Ectodermal cell (in vitro differentiated cells): ENCODE results near the gene SGIP1.
"Not testable (repeated sequence)": the region's sequence is repeated elsewhere in the genome, so short reads cannot be mapped to it uniquely, and the experiment has no call there.

ENCODE experiments used
- H3K27ac ChIP-seq: 2 replicates; pipeline ENCODE4 v1.7.0; 2013; ENCODE audit warnings: mild to moderate bottlenecking, low read depth, low read length; ENCODE audit not compliant: insufficient read depth, poor library complexity, severe bottlenecking
- H3K27me3 ChIP-seq: 2 replicates; pipeline ENCODE4 v1.7.0; 2013; ENCODE audit warnings: mild to moderate bottlenecking, low read length; ENCODE audit not compliant: insufficient read depth, control insufficient read depth, poor library complexity, severe bottlenecking
- H3K36me3 ChIP-seq: one replicate; pipeline ENCODE4 v1.7.0; 2013; ENCODE audit warnings: low read length; ENCODE audit not compliant: control insufficient read depth, insufficient read depth
- H3K4me1 ChIP-seq: one replicate; pipeline ENCODE4 v1.7.0; 2013; ENCODE audit warnings: low read length; ENCODE audit not compliant: control insufficient read depth, insufficient read depth
- H3K4me3 ChIP-seq: 2 replicates; pipeline ENCODE4 v1.7.0; 2013; ENCODE audit warnings: low read depth, low read length, control low read depth; ENCODE audit not compliant: insufficient read depth
- H3K9me3 ChIP-seq: 2 replicates; pipeline ENCODE4 v1.7.0; 2013; ENCODE audit warnings: mild to moderate bottlenecking, low read length, moderate library complexity; ENCODE audit not compliant: control insufficient read depth
- WGBS, 2 experiments: methylation state at CpG; one replicate each; pipeline ENCODE4 v1.1.7; 2013; ENCODE audit warnings: missing lambda C conversion rate in 2 of 2; 5-methylcytosine and 5-hydroxymethylcytosine counted together

The SGIP1 gene

DNA sequence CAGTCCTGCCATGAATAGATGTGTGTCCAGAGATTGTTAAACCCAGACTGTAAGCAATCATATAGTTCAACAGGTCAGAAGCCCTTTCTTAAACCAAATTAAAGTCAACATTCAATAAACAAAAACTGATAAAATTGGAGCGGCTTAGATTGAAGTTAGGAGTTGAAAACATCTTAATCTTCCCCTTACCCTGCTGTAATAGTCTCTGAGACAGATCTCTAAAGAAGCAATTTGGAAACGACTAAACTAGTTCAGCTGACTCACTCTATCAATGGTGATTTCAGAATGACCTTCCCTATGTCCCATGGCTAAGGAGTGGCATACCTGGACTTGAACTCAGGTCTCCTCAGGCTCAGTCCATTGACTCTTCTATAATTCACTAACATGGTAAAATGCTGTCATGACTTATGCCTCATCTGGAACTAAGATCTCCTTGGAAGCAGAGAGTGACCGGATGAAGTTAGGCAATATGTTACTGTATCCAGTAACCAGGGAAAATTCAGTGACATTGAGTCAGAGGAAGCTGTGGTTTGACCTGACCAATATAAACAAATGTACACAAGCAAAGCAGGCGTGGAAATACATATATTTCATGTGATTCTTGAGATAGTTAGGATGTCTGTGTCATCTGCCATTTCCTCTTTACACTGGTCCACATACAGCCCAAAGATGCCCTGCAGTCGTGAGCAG, 30.1 kb downstream of the SGIP1 start:
- no peak overlapping the region for H3K4me3 ChIP-seq
- no peaks in the 10 kb centered on the region for H3K4me1 ChIP-seq
- no peak overlapping the region for H3K27ac ChIP-seq
- 80 to 82% methylated on average over 4 of the region's 5 CpGs for WGBS, 2 experiments
- no peaks in the 10 kb centered on the region for H3K9me3 ChIP-seq
- no peaks in the 10 kb centered on the region for H3K27me3 ChIP-seq
- no peaks in the 10 kb centered on the region for H3K36me3 ChIP-seq

DNA sequence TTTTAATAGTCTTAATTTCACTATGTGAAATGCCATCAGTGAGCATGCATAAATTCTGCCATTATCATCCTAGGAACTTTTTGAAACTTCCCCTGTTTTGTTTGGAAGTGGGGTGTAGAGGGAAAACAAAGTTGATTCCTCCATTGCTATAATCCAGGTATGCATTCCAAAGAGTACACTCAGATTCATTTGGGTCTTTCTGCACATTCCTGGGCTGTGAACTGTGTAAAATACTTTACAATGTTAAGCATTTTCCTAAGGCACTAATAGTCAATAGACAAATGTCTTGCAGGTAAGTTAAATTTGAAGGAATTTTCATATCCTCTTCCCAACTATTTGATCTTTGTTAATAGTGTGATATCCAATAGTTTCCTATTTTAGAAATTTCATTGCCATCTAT, 36.2 kb downstream of the SGIP1 start:
- no peaks in the 10 kb centered on the region for H3K36me3 ChIP-seq
- H3K4me1 ChIP-seq, result no peaks in the 10 kb centered on the region
- H3K27me3 ChIP-seq, result no peaks in the 10 kb centered on the region
- no peaks in the 10 kb centered on the region for H3K9me3 ChIP-seq
- H3K27ac ChIP-seq, result no peak overlapping the region
- no peak overlapping the region for H3K4me3 ChIP-seq

DNA sequence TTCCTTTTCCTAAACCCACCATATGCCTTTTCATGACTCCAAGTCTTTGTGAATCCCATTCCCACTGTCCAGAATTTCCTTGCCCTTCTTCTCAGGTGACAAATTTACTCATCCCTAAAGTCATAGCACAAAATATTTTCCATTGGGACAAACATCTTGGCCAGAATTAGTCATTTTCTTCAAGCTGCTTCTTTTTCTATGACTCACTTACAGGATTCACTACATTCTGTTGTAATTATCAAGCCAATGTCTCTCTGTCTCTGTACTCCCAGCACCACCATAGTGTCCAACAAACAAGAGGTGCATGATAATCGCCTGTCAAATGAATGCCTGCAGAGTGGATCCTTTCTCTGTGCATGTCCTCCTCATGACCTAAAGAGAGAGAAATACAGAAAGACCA, 37.8 kb downstream of the SGIP1 start:
- Histone ChIP-seq H3K9me3 (no peaks in the 10 kb centered on the region), H3K27ac (no peak overlapping the region), H3K36me3 (no peaks in the 10 kb centered on the region), H3K4me1 (no peaks in the 10 kb centered on the region), H3K27me3 (no peaks in the 10 kb centered on the region), H3K4me3 (no peak overlapping the region)
- WGBS, 2 experiments, result 75 to 89% methylated on average over 1 of the region's 1 CpG

DNA sequence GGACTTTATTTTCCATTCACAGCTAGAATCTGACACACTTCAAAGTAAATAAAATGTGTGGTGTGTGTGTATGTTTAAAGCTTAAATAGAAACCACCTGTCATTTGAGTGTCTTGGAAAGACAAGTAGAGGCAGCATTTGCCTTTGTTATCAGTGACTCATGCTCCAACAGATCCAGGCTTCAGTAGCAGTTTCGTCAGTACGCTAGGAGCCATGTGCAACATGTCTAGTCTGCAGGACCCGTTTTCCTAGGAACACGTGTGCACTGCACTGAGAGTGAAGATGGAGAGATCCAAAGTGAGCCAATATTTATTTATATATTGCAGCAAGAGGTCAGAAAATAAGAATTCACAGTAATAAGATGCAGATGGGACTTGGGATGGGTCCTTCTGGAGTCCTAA, 41.8 kb downstream of the SGIP1 start:
- no peak overlapping the region for H3K27ac ChIP-seq

DNA sequence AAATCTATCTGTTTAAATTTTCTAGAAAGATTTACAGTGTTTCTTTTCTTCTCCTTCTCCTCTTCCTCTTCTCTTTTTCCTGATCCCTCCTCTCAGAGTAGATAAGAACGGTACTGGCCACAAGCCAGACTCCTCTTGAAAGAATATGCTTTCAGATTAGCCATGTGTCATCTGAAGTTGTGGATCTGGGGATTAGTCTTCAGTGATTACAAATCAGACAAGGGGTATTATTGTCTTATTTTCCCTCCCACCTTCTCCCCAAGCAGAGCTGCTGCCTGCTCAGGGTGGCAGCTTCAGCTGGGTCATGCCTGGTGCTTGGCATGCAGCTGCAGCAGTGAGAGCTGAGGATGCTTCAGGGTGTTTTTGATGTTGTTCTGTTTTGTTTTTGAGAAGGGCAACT, 42.7 kb downstream of the SGIP1 start:
- H3K4me1 ChIP-seq, result no peaks in the 10 kb centered on the region
- no peaks in the 10 kb centered on the region for H3K27me3 ChIP-seq
- no peak overlapping the region for H3K4me3 ChIP-seq
- H3K9me3 ChIP-seq, result no peaks in the 10 kb centered on the region
- H3K27ac ChIP-seq, result no peak overlapping the region
- WGBS, 2 experiments, result 100% methylated on average over 1 of the region's 1 CpG
- no peaks in the 10 kb centered on the region for H3K36me3 ChIP-seq

More for the DNA sequence above, 41.8 kb downstream of the SGIP1 start:
- Histone ChIP-seq H3K36me3 (no peaks in the 10 kb centered on the region), H3K4me3 (no peak overlapping the region), H3K27me3 (no peaks in the 10 kb centered on the region), H3K9me3 (no peaks in the 10 kb centered on the region), H3K4me1 (no peaks in the 10 kb centered on the region)
- WGBS, 2 experiments, result 89 to 96% methylated on average over 4 of the region's 4 CpGs

DNA sequence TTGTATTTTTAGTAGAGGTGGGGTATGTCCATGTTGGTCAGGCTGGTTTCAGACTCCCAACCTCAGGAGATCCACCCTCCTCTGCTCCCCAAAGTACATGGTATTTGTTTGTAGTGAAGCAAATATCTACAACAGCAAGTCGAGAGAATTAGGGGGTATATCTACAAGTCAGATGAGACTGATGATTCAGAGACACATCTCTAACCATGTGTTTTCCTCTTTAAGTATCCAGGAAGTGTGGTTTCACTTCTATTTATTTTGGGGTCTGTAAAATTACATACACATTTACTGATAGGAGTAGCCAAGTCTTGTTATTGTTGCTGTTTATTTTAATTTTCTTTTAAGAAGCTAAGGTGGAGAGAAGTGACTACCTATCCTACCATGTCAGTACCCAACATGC, 44.9 kb downstream of the SGIP1 start:
- no peaks in the 10 kb centered on the region for H3K9me3 ChIP-seq
- H3K4me1 ChIP-seq, result no peaks in the 10 kb centered on the region
- WGBS, 2 experiments, result 71% methylated on average over 1 of the region's 1 CpG; no CpG with 5 or more reads in 1 of the 2 experiments
- no peaks in the 10 kb centered on the region for H3K27me3 ChIP-seq
- no peaks in the 10 kb centered on the region for H3K36me3 ChIP-seq
- no peak overlapping the region for H3K4me3 ChIP-seq
- H3K27ac ChIP-seq, result no peak overlapping the region

DNA sequence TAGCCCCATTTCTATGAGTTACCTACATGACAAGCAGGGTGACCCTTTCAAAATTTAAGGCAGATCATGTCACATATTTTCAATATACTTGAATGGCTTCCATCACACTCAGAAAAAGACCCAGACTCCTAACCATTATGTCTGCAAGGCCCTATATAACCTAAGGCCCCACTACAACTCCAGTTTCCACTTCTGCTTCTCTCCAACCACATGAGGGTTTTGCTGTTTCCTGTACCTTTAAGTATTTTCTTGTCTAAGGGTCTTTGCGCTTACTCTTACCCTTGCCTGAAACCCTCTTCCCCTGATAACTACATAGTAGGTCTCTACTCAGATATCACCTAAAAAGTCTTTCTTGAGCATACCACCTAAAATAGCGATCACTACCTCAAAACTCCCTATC, 46.1 kb downstream of the SGIP1 start:
- Histone ChIP-seq H3K4me3 (no peak overlapping the region), H3K4me1 (no peaks in the 10 kb centered on the region), H3K36me3 (no peaks in the 10 kb centered on the region), H3K9me3 (no peaks in the 10 kb centered on the region), H3K27ac (no peak overlapping the region), H3K27me3 (no peaks in the 10 kb centered on the region)
- WGBS, 2 experiments, result 89 to 92% methylated on average over 2 of the region's 2 CpGs

DNA sequence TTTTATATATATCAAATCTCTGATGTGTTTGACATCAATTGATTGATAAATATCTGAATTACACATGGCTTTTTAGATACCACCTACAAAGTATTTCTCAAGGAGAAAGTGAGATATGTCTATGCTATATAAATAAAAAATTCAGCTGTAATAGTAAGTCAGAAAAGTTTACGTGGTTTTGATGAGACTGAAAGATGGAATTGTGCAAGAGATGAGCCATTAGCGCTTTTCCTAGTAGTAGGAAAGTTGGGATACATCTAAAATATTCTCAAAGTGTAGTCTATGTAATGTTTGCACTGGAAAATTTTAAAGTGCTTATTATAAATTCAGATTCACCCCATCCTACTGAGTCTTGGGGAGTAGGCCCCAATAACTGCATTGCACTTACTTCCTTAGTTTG, 49.1 kb downstream of the SGIP1 start:
- H3K27ac ChIP-seq, result no peak overlapping the region
- H3K4me3 ChIP-seq, result no peak overlapping the region
- H3K4me1 ChIP-seq, result no peaks in the 10 kb centered on the region
- no peaks in the 10 kb centered on the region for H3K36me3 ChIP-seq
- WGBS, 2 experiments, result 91 to 100% methylated on average over 2 of the region's 2 CpGs
- H3K27me3 ChIP-seq, result no peaks in the 10 kb centered on the region
- no peaks in the 10 kb centered on the region for H3K9me3 ChIP-seq

DNA sequence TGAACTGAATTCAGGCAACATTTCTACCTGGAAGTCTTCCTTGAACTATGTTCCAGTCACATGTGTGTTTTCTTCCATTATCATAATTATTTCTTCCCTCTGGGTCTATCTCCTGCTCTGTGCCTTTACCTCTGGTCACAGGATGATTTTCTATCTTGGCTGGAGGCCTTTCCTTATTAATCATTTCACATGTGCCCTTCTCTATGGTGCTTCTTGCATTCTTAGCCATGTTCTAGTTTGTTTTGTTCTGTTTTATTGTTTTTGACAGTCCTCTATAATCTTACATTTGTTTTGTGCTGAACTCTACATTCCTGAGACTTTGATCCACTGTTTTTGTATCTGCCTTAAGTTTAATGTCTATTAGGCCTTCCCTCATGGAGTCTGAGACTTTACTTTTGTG, 51.0 kb downstream of the SGIP1 start:
- no peak overlapping the region for H3K27ac ChIP-seq
- no peaks in the 10 kb centered on the region for H3K27me3 ChIP-seq
- H3K9me3 ChIP-seq, result no peaks in the 10 kb centered on the region
- no peaks in the 10 kb centered on the region for H3K36me3 ChIP-seq
- no peak overlapping the region for H3K4me3 ChIP-seq
- no peaks in the 10 kb centered on the region for H3K4me1 ChIP-seq

DNA sequence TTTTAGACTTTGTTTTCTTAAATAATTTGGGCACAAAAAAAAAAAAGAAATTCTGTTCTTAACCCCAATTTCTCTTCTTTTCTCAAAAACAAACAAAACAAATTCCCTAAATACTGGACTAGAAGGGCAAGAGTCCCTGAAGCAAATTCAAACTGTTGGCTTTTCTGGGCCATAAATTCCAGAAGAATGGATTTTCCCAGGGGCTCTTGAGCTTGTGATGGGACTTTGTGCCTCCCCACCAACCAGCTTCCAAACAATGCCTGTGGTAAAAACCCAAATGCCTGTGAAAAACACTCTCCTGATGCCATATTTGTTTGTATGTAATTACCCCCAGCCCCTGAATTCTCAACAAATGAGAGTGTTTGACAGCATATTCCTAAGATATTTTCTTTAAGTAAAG, 55.4 kb downstream of the SGIP1 start:
- H3K9me3 ChIP-seq, result no peaks in the 10 kb centered on the region
- no peak overlapping the region for H3K27ac ChIP-seq
- H3K4me1 ChIP-seq, result no peaks in the 10 kb centered on the region
- H3K27me3 ChIP-seq, result no peaks in the 10 kb centered on the region
- no peaks in the 10 kb centered on the region for H3K36me3 ChIP-seq
- H3K4me3 ChIP-seq, result no peak overlapping the region

DNA sequence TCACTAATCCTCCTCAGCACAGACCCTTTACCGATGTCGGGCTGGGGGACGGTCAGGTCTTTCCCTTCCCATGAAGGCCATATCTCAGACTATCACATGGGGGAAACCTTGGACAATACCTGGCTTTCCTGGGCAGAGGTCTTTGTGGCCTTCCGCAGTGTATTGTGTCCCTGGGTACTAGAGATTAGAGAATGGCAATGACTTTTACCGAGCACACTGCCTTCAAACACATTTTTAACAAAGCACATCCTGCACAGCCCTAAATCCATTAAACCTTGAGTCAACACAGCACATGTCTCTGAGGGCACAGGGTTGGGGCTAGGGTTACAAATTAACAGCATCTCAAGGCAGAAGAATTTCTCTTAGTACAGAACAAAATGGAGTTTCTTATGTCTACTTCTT, 58.2 kb downstream of the SGIP1 start:
- not testable (repeated sequence) for H3K36me3 ChIP-seq, H3K4me3 ChIP-seq, H3K4me1 ChIP-seq, H3K27me3 ChIP-seq, H3K27ac ChIP-seq, H3K9me3 ChIP-seq
- 94 to 97% methylated on average over 5 of the region's 5 CpGs for WGBS, 2 experiments
